Measurements from ENCODE around the gene ZFP1.
"Not testable (repeated sequence)": the region's sequence is repeated elsewhere in the genome, so short reads cannot be mapped to it uniquely, and the experiment has no call there.

Gene ZFP1

GRCh38 chr16:75113541-75114121 is 34.7 kb upstream of the ZFP1 start:
- DNase-seq (ENCODE audit: low read depth) = no peak

DNA sequence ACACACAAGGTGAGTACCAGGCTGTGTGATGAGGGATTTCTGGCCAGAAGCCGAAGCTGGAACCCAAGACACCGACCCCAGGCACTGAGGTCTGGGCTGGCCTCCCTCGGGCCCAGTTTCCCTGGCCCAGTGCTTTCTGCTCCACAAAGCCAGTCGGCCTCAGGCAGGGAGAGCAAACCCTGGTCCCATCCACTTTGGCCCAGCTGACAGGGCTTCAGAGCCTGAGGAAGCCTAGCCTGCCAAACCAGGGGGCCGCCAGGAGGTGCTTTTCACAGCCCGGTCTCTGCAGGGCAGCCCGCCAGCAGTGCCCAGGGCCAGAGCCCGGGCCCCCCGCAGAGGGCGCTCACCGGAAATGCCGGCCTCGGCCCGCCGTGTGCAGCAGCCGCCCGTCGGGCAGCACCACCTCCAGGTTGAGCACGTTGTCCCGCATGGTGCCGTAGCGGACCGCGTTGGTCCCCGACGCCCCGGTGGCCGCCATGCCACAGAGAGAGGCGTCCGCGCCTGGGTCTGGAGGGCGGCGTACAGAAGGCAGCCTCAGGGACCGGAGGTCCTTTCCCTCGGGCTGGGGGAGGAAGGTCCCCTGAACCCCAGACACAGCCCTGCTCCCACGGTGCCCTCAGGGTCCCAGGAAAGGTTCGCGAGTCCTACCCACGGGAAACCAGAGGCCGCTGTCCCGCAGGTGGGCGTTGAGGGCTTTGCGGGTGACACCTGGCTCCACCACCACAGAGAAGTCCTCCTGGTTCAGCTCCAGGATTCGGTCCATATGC is 34.0 kb upstream of the ZFP1 start:
- no peak for DNase-seq (ENCODE audit: low read depth)

- no peak for DNase-seq (ENCODE audit: low read depth)
These were observed 33.1 kb upstream of the ZFP1 start for GRCh38 chr16:75114946-75115825.

DNA sequence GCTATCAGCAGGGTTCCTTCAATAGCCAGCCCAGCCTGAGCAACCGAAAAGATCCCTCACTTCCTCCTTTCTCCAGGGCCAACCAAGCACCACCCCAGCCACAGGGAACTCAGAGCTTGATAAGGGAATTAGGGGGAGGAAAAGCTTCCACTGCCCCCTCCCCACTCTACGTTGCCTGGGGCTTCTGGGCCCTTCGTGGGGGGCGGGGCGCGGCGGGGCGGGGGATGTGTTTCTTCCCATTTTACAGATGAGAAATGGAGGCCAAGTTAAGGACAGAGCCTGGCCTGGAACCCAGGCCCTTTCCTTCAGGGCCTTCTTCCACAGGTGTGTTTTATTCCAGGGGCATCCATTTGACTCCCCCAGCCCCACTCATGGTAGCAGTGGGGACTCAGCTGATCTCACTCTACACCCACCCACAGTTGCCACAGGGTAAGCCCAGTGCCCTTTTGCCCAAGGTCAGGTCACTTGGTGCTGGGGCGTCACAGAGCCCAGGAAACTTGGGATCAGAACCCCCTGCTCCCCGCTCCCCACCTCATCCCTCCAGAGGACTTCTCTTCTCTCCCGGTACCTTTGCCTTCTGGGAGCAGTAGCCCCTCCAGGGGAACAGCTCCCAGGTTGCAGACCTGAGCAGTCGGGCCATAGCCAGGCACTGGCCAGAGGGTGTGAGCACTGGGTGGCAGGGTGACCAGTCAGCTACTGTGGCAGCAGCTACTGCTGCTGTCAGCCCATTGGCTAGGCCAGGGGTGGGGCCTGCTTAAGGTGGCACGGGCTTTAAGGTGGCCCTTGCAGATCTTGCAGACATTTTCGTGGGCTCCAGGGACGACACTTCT is 32.0 kb upstream of the ZFP1 start, which contains the start of gene LDHD:
Gene LDHD, minus strand, starts transcription at position 700 of the 830 bp plus-strand sequence. Its CDS starts 60 bp downstream, at position 640.
- peak; percentile 75 for DNase-seq (ENCODE audit: low read depth)

DNA sequence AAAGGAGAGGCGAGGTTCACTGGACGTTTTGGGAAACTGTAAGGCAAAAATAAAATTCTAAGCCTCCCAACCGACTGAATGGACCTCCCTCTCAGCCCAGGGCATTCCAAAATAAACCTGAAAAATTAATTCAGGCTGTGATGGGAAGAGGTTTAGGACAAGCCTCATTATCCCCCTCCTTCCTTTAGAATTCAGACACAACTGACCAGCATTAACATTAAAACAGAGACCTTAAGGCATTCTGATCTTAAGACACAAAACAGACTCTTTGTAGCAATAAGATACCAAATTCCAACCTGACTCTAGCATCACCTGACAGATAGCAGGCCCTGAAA is 31.4 kb upstream of the ZFP1 start:
- DNase-seq (ENCODE audit: low read depth) = no peak

DNA sequence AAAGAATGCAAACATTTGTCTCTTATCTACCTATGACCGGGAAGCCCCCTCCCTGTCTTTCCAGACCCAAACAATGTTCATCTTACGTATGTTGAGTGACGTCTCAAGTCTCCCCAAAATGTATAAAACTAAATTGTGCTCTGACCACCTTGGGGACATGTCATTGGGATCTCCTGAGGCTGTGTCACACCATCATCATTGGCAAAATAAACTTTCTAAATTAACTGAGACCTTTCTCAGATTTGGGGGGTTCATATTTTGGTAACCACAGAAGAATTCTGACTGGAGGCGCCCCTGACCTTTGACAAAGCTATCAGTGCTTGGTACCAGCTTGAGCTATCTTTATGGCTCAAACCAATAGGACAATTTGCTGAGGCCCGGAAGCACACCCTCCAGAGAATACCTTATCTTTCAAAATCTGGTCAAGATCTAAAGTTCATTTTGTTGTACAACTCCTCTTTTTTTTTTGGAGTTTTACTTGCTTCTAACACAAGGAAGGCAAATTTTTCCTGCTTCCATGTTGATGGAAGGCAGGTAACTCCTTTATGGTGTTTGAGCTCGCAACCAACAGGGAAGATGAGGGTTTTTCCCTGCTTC is 29.3 kb upstream of the ZFP1 start:
- DNase-seq (ENCODE audit: low read depth) = no peak

GRCh38 chr16:75120253-75120652 is 28.1 kb upstream of the ZFP1 start:
- no peak for DNase-seq (ENCODE audit: low read depth)

DNA sequence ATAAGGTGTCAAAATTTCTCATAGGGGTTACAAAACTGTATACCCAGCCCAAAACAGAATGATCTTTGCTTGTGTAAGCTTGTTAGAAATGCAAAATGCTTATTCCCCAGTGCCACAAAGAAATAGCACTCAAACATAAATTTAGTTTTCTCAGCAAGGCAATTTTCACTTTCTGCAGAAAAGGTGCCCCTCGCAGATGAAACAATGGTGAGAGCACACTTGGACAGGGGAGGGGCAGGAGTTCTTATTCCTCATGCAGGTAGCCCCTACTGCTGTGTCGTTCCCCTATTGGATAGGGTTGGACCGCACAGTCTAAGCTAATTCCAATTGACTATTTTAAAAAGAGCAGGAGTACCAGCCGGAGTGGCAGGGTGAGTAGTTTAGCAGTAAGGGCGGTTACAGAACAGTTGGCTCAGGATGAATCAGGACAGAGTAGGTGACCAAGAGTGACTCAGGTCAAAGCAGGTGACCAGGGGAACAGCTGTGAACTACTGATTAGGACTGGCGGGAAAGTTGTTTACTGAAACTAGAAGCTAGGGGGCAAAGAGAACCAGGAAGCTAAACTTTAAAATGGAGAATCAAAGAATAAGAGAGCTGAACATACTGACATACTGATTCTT is 26.3 kb upstream of the ZFP1 start:
- no peak for DNase-seq (ENCODE audit: low read depth)

DNA sequence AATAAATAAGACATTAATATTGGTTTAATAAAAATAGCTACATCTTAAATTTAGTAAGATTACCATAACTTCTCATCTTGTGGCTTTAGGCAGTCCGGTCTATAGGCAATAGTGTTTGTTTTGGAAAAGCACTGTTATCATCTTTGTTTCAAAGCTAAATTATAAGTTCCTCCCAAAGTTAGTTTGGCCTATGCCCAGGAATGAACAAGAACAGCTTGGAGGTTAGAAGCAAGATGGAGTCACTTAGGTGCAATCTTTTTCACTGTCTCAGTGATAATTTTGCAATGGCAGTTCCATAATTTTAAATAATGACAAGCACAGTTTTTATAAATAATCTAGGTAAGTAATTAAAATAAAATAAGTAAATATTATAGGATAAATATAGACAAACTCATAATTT is 25.7 kb upstream of the ZFP1 start:
- no peak for DNase-seq (ENCODE audit: low read depth)

DNA sequence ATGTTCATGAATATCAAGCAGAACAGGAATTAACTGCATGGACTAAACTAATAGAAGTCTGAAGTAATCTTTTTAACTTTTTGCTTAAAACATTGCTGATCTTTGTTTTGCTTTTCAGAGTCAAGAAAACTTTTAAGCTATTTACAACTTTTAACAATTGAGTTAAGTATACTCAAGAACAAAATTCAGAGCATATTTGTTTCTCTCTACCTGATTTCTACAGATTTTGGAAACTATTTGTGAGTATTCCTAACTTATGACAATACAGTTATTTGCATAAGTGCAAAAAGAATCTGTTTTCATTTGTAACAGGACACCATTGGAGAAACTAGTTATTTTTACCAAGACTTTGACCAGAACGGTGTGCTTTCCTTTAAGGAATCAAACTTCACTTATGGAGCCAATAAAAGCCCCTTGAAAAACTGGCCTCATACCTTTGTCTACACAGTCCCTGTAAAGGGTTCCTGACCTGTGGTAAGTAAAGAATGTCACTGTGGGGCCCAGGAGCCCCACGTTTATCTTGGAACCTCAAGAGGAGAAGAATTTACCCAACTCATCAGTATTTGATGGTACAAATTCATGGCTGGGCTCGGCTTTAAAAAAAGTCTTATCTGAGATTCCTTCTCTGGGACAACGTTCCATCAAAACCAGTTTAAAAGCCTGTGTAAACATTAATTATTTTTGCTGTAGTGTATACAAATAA is 20.5 kb upstream of the ZFP1 start:
- DNase-seq (ENCODE audit: low read depth) = no peak

GRCh38 chr16:75129421-75130149 is 18.7 kb upstream of the ZFP1 start:
- DNase-seq (ENCODE audit: low read depth) = not testable (repeated sequence)

DNA sequence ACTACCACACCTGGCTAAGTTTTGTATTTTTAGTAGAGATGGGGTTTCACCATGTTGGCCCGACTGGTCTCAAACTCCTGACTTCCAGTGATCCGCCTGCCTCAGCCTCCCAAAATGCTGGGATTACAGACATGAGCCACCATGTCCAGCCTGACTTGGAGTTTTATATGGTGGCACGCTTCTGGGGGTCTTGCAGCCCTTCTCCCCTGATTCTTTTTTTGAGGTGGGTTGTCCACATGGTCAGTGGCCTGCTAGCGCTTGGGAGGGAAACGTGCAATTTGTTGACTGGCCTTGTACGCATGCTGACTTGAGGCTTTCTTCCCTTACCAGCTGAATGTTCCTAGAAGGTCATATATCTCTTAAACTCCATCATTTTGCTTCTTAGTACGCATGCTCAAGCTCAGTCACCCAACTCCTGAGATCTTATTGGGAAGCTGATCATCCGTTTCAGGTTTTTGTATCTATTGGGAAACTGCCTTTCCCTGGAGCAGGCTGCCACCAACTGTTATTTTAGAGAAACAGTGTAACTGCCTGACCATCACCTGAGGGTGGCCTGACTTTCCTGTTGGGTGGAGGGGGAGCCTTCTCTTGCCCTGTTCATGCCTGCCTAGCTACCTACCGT is 18.1 kb upstream of the ZFP1 start:
- DNase-seq (ENCODE audit: low read depth) = peak; percentile 27

DNA sequence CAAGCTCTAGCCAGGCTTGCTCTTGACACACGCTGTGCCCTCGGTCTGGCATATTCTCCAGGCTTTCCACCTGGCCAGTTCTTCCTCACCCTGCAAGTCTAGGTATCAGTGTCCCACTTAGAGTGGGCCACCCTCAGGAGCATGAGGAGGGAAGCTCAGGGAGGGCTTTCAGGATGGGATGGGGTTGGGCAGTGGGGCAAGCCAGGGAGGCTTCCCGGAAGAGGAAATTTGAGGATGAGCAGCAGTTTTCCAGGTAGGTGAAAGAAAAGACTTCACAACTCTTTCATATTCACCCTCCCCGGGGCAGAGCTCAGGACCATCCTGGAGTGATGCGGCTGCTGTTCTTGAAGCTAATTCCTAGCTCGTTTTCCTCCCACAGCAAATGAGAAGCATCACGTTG is 17.2 kb upstream of the ZFP1 start:
- DNase-seq (ENCODE audit: low read depth) = no peak

GRCh38 chr16:75138233-75138632 is 10.1 kb upstream of the ZFP1 start:
- no peak for DNase-seq (ENCODE audit: low read depth)

- DNase-seq (ENCODE audit: low read depth) = peak; percentile 35
These were observed 9.7 kb upstream of the ZFP1 start for GRCh38 chr16:75138636-75139035.

GRCh38 chr16:75139498-75139897 is 8.8 kb upstream of the ZFP1 start:
- no peak for DNase-seq (ENCODE audit: low read depth)

- no peak for DNase-seq (ENCODE audit: low read depth)
These were observed 4.4 kb upstream of the ZFP1 start for GRCh38 chr16:75143941-75144340.

- DNase-seq (ENCODE audit: low read depth) = no peak
These were observed 385 bp upstream of the ZFP1 start for GRCh38 chr16:75147968-75148310.

GRCh38 chr16:75151798-75152197 is 3.5 kb downstream of the ZFP1 start:
- DNase-seq (ENCODE audit: low read depth) = no peak

- DNase-seq (ENCODE audit: low read depth) = no peak
These were observed 4.3 kb downstream of the ZFP1 start for GRCh38 chr16:75152635-75153034.

All from EH (cell line).